GM19043 (cell line): Measurements from ENCODE around the gene APIP.
"Not testable (repeated sequence)": the region's sequence is repeated elsewhere in the genome, so short reads cannot be mapped to it uniquely, and the experiment has no call there.

ENCODE experiments used
- ATAC-seq: cut with Tn5 transposase; IDR thresholded peaks from one replicate; pipeline ENCODE4 v1.9.1; 2021; ENCODE audit warnings: low read depth; ENCODE audit not compliant: unreplicated experiment

APIP gene

DNA sequence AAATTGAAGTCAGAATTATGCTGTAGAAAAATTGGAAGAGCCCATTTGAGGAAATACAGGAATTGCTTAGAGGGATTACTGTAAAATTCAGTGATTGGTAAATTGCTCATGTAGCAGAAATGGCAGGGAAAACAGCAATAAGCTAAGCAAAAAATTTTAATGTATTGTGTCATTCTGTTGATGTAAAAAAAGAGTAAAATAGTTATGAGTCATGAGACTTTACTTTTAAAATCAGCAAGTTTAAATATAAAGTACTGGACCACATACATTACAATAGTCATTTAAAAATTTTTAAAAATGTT is 10.6 kb upstream of the APIP start:
- no peak for ATAC-seq

DNA sequence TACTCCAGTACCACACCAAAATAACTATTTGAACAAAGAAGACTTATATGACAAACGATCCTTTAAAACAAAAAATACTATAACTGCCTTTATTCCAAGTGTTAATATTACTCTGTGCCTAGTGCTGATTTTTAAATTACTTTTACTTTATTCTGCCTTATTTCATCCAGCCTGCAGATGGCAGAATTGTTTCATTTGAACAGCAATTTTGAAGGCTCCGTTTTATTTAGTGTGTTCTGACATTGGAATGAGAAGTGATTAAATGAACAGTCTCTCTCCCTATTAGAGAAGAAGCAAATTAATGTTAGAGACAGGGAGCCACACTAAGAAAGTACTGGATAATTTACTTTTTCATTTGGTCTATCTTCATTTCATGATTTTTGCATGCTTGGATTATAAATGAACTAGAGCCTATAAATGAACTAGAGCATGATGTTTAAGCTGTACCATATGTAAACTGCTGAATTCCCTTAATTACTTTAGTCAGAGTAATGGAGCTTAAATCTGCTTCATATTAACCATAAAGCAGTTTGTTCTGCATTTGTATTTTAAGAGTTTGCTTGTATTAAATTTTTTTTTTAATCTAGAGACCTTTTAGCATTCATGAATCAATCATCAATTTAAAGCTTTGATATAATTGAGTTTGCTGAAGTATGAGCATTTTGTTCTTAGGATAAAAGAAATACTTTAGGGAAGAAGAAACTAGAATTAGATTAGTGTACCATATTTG is 10.1 kb upstream of the APIP start:
- ATAC-seq = no peak

DNA sequence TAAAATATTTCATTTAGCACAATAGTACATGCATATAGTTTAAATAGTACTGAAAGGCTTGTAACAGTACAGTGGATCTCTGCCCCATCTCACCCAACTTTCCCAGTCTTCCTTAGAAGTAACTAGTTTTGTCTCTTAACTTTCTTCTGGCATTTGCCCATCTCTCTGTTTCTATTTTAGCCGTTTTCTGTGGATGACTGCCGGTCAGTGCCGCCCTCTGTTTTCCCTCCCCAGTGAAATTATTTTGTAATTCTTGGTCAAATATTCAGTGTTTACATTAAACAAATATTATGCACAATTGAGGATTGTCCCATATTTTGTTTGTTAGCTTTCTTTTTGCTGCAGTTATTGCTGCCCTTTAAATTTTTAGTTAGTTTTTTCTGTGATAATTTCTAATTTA is 8.5 kb upstream of the APIP start:
- ATAC-seq = no peak

DNA sequence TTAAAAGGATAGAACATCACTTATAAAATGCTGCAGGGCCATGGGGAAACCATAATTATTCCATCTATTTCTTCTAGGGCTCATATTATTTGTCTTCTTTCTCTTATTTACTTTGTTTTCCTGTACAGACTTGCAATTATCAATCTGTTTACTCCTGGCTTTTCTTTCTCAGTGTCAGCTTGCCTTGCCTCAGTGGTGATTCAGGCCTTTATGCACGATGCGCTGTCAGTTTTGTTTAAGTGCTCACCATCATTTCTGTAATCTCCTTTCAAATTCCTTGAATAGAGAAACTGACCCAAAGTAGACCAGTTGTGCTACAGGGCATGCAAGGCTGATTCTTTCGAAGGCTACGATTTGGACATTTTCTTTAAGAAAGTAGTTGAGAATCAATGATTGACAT is 5.0 kb upstream of the APIP start:
- ATAC-seq = no peak

DNA sequence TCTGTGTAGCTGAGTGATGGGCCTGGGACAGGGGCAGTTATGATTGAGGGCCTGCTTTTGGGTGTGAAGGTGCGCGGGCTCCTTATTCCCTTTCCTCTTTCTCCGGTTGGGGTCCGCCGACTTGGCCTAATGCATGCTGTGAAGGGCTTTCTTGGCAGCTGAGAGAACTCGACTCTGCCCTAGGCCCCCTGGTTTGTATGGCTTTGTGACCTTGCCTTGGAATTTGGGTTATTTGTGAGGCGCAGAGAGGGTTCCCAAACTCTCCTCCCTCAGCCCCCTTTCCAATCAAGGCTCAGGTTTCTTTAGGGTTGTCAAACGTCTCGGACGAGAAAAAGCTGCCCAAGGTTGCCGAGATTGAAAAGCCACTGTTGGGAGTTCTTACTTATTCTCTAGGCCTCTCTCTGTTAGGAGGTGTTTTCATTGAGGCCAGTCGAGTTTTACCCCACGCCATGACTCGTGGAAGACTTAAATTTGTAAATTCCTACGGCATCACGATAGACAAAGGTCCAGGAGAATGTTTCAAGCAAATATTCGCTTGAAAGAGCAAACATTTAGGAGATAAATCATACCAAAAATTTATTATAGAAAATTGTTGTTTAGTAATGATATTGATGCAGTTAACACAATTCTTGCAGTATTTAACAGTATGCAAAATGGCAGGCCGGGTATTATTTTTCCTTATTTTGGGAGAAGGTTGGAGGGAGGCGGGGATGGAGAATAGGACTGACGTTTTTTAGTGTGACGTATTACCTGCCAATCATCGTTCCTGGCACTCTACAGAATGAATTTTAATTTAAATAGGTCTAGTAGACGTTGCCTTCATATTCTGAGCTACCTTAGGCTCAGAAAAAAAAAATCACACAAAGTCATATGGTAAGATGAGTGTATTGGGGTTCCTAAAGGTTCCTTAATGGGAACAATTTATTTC is 928 bp upstream of the APIP start:
- peak; percentile 25 for ATAC-seq

DNA sequence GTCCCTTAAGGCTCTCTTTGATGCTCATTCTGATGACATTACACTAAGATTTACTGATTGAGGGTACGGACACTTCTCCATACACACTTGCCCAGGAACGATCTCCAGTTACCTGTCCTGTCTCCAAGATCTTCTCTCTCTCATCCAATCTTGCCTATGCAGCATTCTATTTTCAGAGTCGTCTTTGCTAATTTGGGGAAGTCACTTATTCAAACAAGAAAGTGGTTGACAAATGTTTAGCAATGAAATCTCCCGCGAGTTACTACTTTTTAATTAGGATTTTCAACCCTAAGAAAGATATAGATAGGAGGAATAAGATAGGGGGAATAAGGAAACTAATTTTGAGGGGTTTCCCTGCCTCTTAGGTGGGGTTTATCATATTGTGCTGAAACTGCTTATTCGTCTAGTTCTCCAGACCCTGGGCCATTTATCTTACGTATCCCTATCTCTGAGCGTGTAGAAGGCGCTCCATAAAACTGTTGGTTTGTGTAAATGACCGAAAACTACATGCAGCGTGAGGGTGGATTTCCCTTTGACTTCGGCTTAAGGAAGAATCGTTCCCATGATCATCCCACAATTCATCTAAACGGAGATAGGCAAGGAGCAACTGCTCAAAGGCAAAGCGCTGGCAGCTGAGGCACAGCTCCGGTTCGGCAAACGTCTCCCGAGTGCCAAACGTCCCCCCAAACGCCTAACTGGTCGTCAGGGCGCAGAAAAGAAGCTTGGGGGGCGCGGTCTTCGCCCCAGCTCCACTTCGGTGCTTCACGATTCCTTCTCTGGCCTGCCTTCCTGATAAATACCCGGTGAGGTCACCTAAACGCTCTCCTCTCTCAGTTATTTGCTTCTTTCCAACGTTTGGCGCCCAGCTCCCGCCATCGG is 804 bp downstream of the APIP start:
- ATAC-seq = peak; percentile 2

DNA sequence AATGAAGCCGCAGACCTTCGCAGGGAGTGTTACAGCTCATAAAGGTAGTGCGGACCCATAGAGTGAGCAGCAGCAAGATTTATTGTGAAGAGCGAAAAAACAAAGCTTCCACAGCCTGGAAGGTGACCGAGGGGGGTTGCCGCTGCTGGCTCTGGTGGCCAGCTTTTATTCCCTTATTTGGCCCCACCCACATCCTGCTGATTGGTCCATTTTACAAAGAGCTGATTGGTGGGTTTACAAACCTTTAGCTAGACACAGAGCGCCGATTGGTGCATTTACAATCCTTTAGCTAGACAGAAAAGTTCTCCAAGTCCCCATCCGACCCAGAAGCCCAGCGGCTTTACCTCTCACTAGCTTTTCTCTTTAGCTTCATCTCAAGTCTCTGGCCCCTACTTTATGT is 2.6 kb downstream of the APIP start:
- ATAC-seq = not testable (repeated sequence)

DNA sequence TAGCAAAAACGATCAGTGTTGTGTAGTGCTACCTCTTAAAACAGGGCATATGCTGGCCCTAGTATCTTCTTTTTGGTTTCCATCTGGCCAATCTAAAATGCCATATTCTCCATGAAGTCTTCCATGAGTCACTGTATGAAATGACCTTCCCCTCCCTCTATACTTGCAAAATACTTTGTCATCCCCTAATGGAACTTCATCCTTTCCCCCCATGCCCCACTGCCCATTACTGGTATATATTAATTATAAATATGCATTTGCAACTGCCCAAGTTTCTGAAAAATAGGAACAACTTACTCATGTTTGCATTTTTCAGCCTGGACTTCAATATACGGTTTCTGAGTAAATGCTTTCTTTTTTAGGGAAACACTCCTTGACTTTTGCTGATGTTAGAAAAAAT is 4.5 kb downstream of the APIP start:
- no peak for ATAC-seq

DNA sequence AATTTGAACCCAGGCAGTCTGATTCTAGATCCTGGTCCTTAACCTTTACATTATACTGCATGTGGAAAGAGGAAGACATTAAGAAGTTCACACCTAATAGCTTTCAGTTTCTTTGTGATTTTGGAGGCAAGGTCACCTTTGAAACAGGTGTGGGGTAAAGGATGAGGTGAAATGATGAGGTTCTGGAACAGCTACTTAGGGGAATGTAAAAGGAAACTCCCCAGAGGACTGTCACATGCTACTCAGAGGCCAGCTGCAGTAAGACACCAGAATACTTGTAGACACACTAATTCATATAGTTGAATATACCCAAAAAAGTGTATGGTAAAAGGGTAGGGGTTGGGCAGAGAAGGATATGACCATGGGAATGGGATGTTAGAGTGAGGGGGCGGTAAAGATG is 5.4 kb downstream of the APIP start:
- ATAC-seq = no peak

DNA sequence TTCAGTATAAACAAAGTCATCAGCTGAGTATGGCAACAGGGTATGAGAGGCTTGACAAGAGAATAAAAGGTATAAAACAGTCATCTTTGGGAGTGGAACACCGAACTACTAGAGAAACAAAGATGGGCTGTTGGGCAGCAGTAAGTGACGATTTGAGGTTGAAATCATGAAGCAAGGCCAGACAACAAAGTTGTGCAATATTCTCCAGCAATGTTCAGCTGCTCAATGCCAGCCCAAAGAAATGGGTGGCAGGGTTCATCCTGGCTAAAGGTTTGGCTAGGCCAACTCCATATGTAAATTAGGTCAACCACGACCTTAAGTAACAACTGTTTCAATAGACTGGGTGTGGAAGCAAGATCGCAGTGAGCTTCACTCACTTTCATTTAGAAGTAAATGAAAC is 6.2 kb downstream of the APIP start:
- ATAC-seq = no peak

DNA sequence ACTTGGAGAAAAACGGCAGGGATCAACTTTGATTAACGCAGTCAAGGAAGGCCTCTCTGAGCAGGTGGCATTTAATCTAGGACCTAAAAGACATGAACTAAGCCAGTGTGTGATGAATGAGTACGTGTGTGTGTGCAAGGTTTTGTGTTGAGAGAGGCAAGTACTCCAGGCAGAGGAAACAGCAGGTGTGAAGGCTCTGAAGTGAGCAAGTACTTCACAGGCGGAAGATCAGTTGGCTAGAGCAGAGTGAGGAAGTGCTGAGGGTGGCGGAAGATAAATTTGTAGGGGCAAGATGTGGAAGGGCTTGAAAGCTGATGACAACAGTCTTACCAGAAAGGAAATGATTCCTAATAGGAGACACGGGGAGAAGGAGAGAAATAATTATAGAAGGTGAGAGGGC is 6.8 kb downstream of the APIP start:
- ATAC-seq = no peak

DNA sequence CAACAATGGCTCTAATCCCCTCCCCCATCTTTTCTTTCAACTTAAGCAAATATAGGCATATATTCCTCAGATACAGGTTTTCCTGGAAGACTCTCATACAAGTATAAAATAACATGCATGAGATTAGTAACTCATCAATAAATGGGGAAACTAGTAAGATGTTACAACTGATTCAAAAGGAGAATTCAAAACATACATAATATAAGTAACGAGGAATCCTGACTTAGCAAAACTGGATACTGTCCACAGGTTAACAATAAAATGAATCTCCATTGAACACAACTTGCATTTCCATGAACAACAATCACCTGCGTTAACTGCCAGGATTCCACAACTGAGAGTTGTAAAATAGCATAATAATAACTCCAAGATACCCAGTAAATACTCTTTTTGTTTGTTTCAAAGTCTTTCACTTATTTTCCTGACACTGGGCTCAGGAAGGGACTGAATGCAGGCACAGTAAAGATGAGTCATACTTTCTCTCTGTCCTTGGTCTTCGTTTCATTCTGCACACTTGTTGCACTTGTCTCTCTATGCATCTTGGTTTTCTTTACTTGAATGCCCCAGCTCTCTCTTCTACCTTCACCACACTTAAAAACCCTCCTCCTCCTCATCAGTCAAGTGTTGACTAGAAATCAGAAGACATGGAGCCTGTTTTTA is 8.1 kb downstream of the APIP start:
- ATAC-seq = no peak

DNA sequence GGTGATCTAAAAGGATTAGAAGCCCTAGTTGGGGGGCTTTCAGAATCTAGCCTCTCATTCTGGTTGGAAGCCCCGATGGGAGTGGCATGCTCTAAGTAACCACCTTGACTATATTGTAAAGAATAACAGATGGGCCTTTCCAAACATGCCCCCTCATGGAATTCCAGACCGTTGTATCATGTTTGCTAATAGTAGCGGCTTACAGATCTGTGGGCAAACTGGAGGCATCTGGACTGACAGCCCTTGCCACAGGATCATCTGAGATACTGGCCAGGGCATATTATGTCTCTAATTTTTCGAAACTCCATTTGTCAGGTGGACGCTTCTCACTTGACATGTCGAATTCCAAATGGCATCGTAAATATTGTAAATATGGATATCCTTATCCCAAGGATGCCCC is 10.5 kb downstream of the APIP start:
- no peak for ATAC-seq

DNA sequence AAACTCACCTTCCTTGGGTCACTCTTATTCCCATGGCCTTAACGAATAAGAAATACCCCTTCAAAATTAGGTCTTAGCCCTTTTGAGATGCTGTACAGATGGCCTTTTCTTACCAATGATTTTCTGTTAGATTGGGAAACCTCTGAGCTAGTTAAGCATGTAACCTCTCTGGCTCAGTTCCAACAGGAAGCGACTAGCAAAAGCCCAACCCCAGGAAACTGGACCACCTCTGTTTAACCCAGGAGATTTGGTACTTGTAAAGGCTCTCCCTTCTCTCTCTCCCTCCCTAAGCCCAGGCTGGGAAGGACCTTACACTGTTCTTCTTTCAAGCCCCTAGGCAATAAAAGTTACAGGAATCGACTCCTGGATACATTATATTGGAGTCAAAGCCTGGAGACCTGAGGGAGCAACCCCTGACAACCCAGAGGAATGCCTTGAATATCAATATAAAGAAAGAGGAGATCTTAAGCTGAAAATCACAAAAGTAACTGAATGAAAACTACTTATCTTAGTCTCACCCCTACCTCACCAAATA is 11.7 kb downstream of the APIP start:
- no peak for ATAC-seq

DNA sequence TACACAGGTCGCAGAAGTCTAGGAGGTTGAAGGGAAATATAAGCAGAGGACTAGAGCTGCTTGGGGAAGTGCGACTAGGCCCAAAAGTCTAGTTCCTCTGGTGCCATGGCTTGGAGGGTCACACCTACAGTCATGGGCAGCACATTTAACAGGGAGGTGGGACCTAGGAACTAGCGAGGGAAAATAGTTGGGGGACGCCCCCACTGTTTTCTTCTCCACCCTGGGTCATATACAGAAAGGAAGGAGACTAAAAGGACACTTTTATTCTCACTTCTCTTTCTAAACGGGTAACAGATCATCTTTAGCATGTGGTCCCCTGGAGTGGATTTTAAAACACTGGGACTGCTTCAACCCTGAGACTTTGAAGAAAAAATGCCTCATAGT is 16.6 kb downstream of the APIP start:
- ATAC-seq = no peak

DNA sequence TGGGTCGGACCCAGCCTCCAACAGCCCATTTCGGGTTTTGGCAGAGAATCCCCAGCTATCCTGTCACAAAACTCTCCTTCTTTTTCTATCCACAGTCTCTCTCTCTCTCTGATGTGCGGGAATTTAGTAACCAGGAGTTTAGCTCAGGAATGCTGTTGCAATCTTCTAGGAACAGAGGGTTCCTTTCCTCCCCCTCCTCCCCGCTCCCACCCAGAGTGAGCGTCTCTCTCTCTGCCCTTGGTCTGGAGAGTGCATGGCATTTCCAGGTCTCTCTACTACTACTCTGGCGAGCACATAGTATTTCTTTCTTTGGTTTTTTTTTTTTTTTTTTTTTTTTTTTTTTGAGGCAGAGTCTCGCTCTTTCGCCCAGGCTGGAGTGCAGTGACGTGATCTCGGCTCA is 17.7 kb downstream of the APIP start:
- ATAC-seq = no peak

DNA sequence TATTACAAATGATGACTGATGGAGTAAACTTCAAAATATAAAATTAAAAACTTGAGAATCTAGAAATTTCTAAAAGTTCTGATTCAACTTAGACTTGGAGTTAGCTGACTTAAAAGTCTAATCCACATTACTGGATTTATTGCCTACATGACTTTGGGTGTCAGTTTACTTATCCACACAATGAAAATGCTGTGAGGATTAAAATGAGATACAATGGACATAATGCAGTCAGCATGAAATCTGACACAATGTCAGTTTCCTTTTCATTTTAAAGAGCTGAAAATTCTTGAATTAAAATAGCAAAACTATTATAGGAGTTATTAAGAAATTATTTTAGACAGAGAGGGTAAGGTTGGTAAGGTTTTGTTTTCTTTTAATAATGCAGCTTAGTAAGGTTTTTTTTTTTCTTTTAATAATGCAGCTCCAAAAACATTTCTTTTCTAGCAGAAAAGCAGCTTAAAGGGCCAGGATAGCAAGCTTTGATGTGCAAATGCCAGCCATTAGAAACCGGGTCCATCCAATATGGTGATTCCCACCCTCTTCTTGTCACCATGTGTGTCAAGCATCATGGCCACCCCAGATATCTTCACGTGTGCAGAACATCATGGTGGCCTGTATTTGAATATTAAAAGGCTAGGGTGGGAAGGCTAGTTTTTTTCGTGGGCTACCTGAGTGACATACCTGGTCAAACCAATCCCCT is 18.9 kb downstream of the APIP start:
- no peak for ATAC-seq

DNA sequence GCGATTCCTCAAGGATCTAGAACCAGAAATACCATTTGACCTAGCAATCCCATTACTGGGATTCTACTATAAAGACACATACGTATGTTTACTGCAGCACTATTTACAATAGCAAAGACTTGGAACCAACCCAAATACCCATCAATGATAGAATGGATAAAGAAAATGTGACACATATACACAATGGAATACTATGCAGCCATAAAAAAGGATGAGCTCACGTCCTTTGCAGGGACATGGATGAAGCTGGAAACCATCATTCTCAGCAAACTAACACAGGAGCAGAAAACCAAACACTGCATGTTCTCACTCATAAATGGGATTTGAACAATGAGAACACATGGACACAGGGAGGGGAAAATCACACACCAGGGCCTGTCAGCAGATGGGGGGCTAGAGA is 20.0 kb downstream of the APIP start:
- not testable (repeated sequence) for ATAC-seq

DNA sequence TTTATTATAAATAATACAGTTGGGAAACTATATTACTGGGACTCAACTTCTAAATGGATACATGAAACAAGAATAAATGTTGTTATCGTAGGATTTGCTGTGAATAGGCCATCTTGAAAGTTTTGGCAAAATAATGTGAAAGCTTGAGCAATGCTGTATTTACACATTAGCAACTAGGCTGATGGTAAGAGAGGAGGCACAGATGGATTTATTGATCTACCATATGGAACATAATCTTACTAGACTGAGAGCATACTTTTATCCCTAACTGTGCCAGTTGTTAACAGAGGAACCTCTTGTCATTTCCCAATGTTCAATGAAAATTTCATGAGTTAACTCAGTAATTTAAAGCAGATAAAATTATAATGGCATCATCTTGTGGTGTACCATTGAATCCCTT is 22.8 kb downstream of the APIP start:
- no peak for ATAC-seq

DNA sequence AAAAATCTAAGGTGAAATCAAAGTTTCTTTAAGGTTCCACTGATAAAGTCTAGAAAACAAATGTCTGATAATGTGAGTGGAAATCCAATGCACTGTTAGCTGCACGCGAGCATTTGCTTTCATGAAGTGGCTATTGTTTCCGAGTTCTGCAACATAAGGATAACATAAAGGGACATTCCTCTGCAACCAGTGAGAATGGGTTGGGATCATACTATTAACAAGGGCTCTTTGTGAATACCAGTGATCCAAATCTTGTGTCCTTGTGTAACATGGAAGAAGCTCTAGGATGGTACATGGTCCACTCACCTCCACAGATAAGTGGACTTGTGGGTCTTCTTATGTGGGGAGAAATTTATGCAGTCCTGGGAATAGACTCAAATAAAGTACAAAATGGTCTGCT is 24.6 kb downstream of the APIP start:
- ATAC-seq = no peak
